Kidney (tissue), 14 donors: ENCODE measurements around the gene SLC25A48. TPM values are rescaled to one million over a fixed set of nuclear protein-coding genes. Genes with fewer than 3 reads are reported as not detected.
A peak's percentile ranks its signal among the peaks of the same experiment; 100 is the strongest.

ENCODE experiments used
- DNase-seq, 5 donors: peaks; one replicate each; pipeline ENCODE4 v3.0.0-alpha.2; 2013 to 2020
- FAIRE-seq: peaks from 2 replicates; lab custom pipeline; 2012; peaks lifted over from hg19 to GRCh38; lab: Jason Lieb, UNC
- H3K27ac ChIP-seq, 2 donors: one replicate each; pipeline ENCODE4 v1.7.0; 2013; ENCODE audit warnings: low read depth in 2 of 2, low read length in 2 of 2, inconsistent platforms in 1 of 2
- H3K27me3 ChIP-seq: one replicate; pipeline ENCODE4 v1.7.1; 2013; ENCODE audit warnings: low read length, inconsistent platforms; ENCODE audit not compliant: control insufficient read depth, insufficient read depth
- H3K36me3 ChIP-seq, 3 donors: one replicate each; pipeline versions ENCODE4 v1.7.0 to v1.7.1; 2013; ENCODE audit warnings: low read length in 3 of 3, control low read depth in 1 of 3, inconsistent platforms in 1 of 3; ENCODE audit not compliant: insufficient read depth in 3 of 3, control insufficient read depth in 2 of 3
- H3K4me1 ChIP-seq, 3 donors: one replicate each; pipeline versions ENCODE4 v1.7.0 to v1.7.1; 2013; ENCODE audit warnings: low read length in 3 of 3, inconsistent platforms in 1 of 3, low read depth in 1 of 3; ENCODE audit not compliant: control insufficient read depth in 2 of 3, insufficient read depth in 2 of 3
- H3K4me3 ChIP-seq, 3 donors: one replicate each; pipeline versions ENCODE4 v1.7.0 to v1.8.1; 2013; ENCODE audit warnings: low read length in 3 of 3, control low read depth in 1 of 3, inconsistent platforms in 1 of 3
- H3K9ac ChIP-seq, 3 donors: one replicate each; pipeline versions ENCODE4 v1.7.0 to v1.7.1; 2013; ENCODE audit warnings: low read length in 3 of 3, control low read depth in 1 of 3, inconsistent platforms in 1 of 3
- H3K9me3 ChIP-seq, 3 donors: one replicate each; pipeline versions ENCODE4 v1.7.0 to v1.7.1; 2013; ENCODE audit warnings: low read length in 3 of 3, control low read depth in 1 of 3, inconsistent platforms in 1 of 3; ENCODE audit not compliant: control insufficient read depth in 2 of 3, insufficient read depth in 1 of 3
- intact Hi-C: fragments of 100-400 bp; cut with DNase I; formaldehyde crosslinking; loops from one replicate; pipeline ENCODE4 v1.11.1; 2022
- polyA plus RNA-seq: library from polyadenylated mRNA; stranded (reverse); fragments of 350-450 nt; fragmentation: Illumina TruSeq; extraction: RNeasy Lipid Tissue Mini Kit (QIAGEN cat#74804); gene quantifications from one replicate; pipeline ENCODE4 v1.2.3, GENCODE V29; 2014; ENCODE audit warnings: low read depth, low replicate concordance; ENCODE audit not compliant: insufficient read depth
- total RNA-seq: library from RNA; stranded (reverse); fragmentation: NEBNext Ultra II Directional; extraction: Animal tissue kit (Norgen Biotek cat#: 25700); gene quantifications from one replicate; pipeline ENCODE4 v1.2.1, GENCODE V29; 2021
- TF ChIP-seq, protein P1 (sequence below): IDR thresholded peaks from 3 replicates; pipeline ENCODE4 v1.5.1; 2012; ENCODE audit warnings: mild to moderate bottlenecking, moderate library complexity, borderline replicate concordance; ENCODE audit not compliant: insufficient read depth; ENCODE audit errors: extremely low read depth
- donor health status: control.
- donor health status: control.
- donor health status: control.
- donor health status: control.
- donor health status: control.
- donor health status: DM: yes; HTN: yes; CAD: no.
- donor health status: Normal renal cell carcinoma (clear cell type).

Gene SLC25A48
- total and polyA plus RNA-seq, 2 donors from 2014 or later = 1.7 to 10.4 TPM

DNA sequence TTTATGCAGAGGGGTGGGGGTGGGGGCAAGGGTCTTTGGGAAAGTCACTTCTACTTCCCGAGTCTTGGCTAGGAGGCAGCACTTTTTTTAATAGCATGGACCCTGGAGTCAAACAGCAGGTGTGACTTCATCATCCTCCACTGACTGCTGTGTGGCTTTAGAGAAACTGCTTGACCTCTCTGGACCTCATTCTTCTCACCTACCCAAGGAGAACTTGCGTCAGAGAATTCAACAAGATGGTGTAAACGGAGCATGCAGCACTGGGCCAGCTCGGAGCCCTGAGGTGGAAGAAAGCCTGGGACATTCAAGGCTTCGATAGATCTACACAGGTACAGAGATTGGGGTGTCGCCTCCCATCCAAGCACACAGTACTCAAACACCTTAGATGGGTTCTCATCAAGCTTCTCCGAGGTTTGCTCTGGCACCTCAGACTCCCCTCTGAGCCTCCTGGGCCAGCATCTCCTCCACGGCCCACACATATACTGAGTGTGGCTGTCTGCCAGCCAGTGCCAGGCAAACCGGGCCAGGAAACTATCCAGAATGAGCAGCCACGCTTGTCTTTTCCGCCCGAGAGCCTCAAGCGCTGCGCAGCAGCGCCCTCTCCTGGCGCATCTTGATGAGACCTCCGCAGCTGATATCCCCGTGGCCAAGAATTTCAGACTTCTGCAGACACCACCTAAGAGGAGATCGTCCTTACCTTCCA is 4.6 kb upstream of the SLC25A48 start:
- FAIRE-seq = no peak
- H3K36me3 ChIP-seq = no peaks in the 10 kb centered on the region
- H3K9me3 ChIP-seq = no peaks in the 10 kb centered on the region
- H3K27me3 ChIP-seq = no peaks in the 10 kb centered on the region
- peak; percentile 77 to 85 (median 80) for DNase-seq
- H3K27ac ChIP-seq = no peak overlapping the region
- H3K9ac ChIP-seq = no peak overlapping the region
- intact Hi-C loops = loop anchor here (10.0 kb wide), 1 partner anchor 275 kb away; no protein-coding TSS in a partner anchor
- H3K4me1 ChIP-seq = peaks cover 0 to 6% (median 4%) of the 10 kb centered on the region in 3 donors
- no peak overlapping the region for H3K4me3 ChIP-seq
- TF ChIP-seq, protein P1, sequence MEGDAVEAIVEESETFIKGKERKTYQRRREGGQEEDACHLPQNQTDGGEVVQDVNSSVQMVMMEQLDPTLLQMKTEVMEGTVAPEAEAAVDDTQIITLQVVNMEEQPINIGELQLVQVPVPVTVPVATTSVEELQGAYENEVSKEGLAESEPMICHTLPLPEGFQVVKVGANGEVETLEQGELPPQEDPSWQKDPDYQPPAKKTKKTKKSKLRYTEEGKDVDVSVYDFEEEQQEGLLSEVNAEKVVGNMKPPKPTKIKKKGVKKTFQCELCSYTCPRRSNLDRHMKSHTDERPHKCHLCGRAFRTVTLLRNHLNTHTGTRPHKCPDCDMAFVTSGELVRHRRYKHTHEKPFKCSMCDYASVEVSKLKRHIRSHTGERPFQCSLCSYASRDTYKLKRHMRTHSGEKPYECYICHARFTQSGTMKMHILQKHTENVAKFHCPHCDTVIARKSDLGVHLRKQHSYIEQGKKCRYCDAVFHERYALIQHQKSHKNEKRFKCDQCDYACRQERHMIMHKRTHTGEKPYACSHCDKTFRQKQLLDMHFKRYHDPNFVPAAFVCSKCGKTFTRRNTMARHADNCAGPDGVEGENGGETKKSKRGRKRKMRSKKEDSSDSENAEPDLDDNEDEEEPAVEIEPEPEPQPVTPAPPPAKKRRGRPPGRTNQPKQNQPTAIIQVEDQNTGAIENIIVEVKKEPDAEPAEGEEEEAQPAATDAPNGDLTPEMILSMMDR = peak; percentile 79

DNA sequence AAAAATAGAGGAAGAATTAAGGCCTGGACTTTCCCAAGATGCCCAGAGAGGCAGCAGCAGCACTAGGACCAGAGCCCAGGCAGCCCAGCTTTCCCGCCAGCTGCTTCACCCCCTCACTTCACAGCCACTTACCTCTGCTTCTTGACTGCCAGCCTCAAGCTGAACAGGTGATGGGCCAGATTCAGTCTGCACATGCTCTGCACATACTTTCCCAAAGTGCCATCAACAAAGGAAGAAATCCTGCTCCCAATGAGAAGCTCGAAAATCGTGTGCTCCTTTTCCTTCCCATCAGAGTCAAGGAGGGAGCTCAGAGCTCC is 4.1 kb upstream of the SLC25A48 start:
- Histone ChIP-seq H3K9me3 (no peaks in the 10 kb centered on the region), H3K9ac (no peak overlapping the region), H3K27ac (no peak overlapping the region), H3K27me3 (no peaks in the 10 kb centered on the region), H3K36me3 (no peaks in the 10 kb centered on the region), H3K4me1 (peaks cover 0 to 9% (median 4%) of the 10 kb centered on the region in 3 donors), H3K4me3 (no peak overlapping the region)
- DNase-seq (no peak), FAIRE-seq (no peak)
- TF ChIP-seq, protein P1 = no peak
- intact Hi-C loops = no loop called here

DNA sequence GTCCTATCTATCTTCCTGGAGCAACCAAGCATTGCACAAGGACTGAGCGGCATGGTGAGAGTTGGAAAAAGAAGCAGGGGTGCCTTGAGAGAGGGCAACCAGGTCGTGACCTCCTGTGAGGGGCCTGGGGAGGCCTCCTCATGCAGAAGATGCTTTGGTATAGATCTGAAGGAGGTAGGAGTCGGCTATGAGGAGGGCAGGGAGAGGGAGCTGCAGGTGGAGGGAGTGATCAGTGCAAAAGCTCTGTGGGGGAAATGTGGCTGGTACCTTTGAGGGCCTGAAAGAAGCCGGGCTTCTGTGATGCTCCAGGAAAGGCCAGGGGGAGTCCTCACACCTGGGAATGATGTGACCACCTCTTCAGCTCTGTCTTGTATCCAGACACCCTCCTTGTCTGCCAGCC is 3.6 kb upstream of the SLC25A48 start:
- peaks cover 3% of the 10 kb centered on the region for H3K27me3 ChIP-seq

More for the DNA sequence above, 3.6 kb upstream of the SLC25A48 start:
- TF ChIP-seq, protein P1 = no peak
- FAIRE-seq (no peak), DNase-seq (no peak)
- no peaks in the 10 kb centered on the region for H3K9me3 ChIP-seq
- H3K9ac ChIP-seq = no peak overlapping the region
- H3K4me1 ChIP-seq = peaks cover 0 to 9% (median 4%) of the 10 kb centered on the region in 3 donors
- H3K27ac ChIP-seq = no peak overlapping the region
- intact Hi-C loops = no loop called here
- H3K4me3 ChIP-seq = no peak overlapping the region
- no peaks in the 10 kb centered on the region for H3K36me3 ChIP-seq
